ENCODE measurements around the gene TRMO.
"Not testable (repeated sequence)": the region's sequence is repeated elsewhere in the genome, so short reads cannot be mapped to it uniquely, and the experiment has no call there.

Gene TRMO

GRCh38 chr9:97921959-97922724 lies at the start of gene TRMO:
Gene TRMO (minus strand): TSS chr9:97922500. CDS start chr9:97922493, 7 bp downstream.
- DNase-seq = peak; percentile 95

GRCh38 chr9:97970165-97970564 lies 47.9 kb upstream of the TRMO start:
- DNase-seq = no peak

GRCh38 chr9:97969014-97969413 lies 46.7 kb upstream of the TRMO start:
- no peak for DNase-seq

- no peak for DNase-seq
These were observed 44.2 kb upstream of the TRMO start for GRCh38 chr9:97966493-97966892.

GRCh38 chr9:97964901-97965300 lies 42.6 kb upstream of the TRMO start:
- no peak for DNase-seq

- no peak for DNase-seq
These were observed 40.9 kb upstream of the TRMO start for GRCh38 chr9:97963232-97963631.

GRCh38 chr9:97962575-97962974 lies 40.3 kb upstream of the TRMO start:
- no peak for DNase-seq

- no peak for DNase-seq
These were observed 39.8 kb upstream of the TRMO start for GRCh38 chr9:97962136-97962535.

- no peak for DNase-seq
These were observed 39.1 kb upstream of the TRMO start for GRCh38 chr9:97961361-97961760.

GRCh38 chr9:97960678-97961328 lies 38.5 kb upstream of the TRMO start:
- not testable (repeated sequence) for DNase-seq

GRCh38 chr9:97959585-97959984 lies 37.3 kb upstream of the TRMO start:
- DNase-seq = no peak

GRCh38 chr9:97958812-97959511 lies 36.7 kb upstream of the TRMO start:
- DNase-seq = no peak

- DNase-seq = no peak
These were observed 34.0 kb upstream of the TRMO start for GRCh38 chr9:97956331-97956730.

GRCh38 chr9:97954550-97954989 lies 32.3 kb upstream of the TRMO start:
- DNase-seq = peak; percentile 39

- DNase-seq = not testable (repeated sequence)
These were observed 28.6 kb upstream of the TRMO start for GRCh38 chr9:97950873-97951272.

- not testable (repeated sequence) for DNase-seq
These were observed 24.8 kb upstream of the TRMO start for GRCh38 chr9:97947094-97947493.

- not testable (repeated sequence) for DNase-seq
These were observed 23.2 kb upstream of the TRMO start for GRCh38 chr9:97945470-97945869.

GRCh38 chr9:97944612-97945011 lies 22.3 kb upstream of the TRMO start:
- no peak for DNase-seq

- no peak for DNase-seq
These were observed 21.1 kb upstream of the TRMO start for GRCh38 chr9:97943308-97943855.

- no peak for DNase-seq
These were observed 19.0 kb upstream of the TRMO start for GRCh38 chr9:97941323-97941722.

- no peak for DNase-seq
These were observed 18.4 kb upstream of the TRMO start for GRCh38 chr9:97940741-97941140.

GRCh38 chr9:97940233-97940632 lies 17.9 kb upstream of the TRMO start:
- no peak for DNase-seq

- DNase-seq = no peak
These were observed 15.9 kb upstream of the TRMO start, which contains the start of gene HEMGN for GRCh38 chr9:97938081-97938644. Gene HEMGN (minus strand): TSS chr9:97938172. CDS start chr9:97938136, 36 bp downstream.
